GM12891 (cell line): ENCODE data around the gene RAB25.

ENCODE experiments used
- DNase-seq: peaks from one replicate; pipeline ENCODE4 v3.0.0; 2011; ENCODE audit warnings: low spot score; ENCODE audit not compliant: insufficient read length
- FAIRE-seq: peaks from 2 replicates; lab custom pipeline; 2011; peaks lifted over from hg19 to GRCh38; lab: Jason Lieb, UNC
- PAX5 ChIP-seq: IDR thresholded peaks from 2 replicates; pipeline ENCODE4 v1.6.1; 2011; ENCODE audit warnings: low read length, moderate library complexity, mild to moderate bottlenecking; ENCODE audit not compliant: insufficient read depth, severe bottlenecking
- POLR2A ChIP-seq: IDR thresholded peaks from 2 replicates; pipeline ENCODE4 v1.6.1; 2011; ENCODE audit warnings: low read depth, low read length, control low read depth
- POLR2AphosphoS5 ChIP-seq: IDR thresholded peaks from 2 replicates; pipeline ENCODE4 v1.6.1; 2011; ENCODE audit warnings: low read depth, low read length, control low read depth
- POU2F2 ChIP-seq: IDR thresholded peaks from 2 replicates; pipeline ENCODE4 v1.6.1; 2011; ENCODE audit warnings: low read depth, mild to moderate bottlenecking, control low read depth, low read length, moderate library complexity
- SPI1 ChIP-seq: IDR thresholded peaks from 2 replicates; pipeline ENCODE4 v1.6.1; 2011; ENCODE audit warnings: low read depth, low read length, control low read depth
- TAF1 ChIP-seq: IDR thresholded peaks from 2 replicates; pipeline ENCODE4 v1.6.1; 2011; ENCODE audit warnings: low read depth, low read length, control low read depth

The RAB25 gene

DNA sequence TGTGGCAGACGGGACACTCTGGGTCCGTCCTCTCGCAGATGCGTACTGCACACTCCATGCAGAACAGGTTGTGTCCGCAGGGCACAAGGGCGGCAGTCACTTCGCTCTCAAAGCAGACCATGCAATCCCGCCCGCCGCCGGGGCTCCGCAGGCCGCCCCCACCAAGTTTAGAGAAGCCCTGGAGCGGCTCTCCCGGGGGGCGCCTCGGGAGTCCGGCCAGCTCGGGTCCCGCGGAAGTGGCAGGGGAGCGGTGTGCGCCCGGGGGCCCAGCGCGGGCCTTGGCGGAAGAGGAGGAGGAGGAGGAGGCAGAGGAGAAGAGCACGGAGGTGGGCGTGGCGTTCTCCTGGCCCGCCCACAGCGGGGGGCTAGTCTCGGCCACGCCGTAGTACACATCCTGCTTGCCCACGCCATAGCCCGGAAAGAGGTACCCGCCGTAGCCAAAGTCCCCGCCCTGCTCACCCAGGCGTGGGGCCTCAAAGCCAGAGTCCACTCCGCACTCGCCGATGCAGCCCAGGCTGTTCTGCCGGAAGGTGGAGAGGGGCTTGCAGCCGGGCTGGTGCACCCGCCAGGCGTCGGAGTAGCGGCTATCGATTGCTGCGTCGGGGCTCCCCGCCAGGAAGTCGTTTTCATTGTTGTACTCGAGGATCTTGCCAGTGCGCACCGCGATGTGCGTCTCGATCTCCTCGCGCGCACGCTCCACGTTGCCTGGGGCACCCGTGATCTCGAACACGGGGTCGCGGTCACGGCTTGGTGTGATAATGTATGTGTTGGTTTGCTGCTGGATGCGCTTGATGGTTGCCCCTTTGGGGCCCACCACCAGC, 15.9 kb downstream of the RAB25 start:
- TF ChIP-seq POLR2AphosphoS5: no peak
- TF ChIP-seq SPI1: no peak
- TF ChIP-seq PAX5: no peak
- TF ChIP-seq TAF1: no peak
- no peak for TF ChIP-seq POU2F2
- TF ChIP-seq POLR2A: no peak
- FAIRE-seq: peak; percentile 50
- DNase-seq: peak; percentile 60

DNA sequence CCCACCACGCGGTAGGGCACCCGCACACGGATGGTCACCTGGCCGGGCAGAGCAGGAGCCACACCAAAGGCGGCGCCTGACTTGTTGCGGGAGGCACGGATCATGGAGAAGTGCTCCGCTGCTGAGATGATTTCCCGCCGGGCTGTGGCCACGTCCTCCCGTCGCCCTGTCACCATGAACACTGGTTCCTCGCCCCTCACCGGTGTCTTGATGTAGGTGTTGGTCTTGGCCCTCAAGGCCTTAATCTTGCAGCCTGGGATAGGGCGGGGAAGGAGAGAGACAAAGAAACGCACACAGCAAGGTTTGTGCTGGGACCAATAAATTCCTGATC, 16.4 kb downstream of the RAB25 start:
- no peak for FAIRE-seq
- no peak for TF ChIP-seq POLR2AphosphoS5
- TF ChIP-seq POU2F2: no peak
- TF ChIP-seq SPI1: no peak
- no peak for TF ChIP-seq TAF1
- no peak for DNase-seq

GRCh38 chr1:156078728-156079127, 17.8 kb downstream of the RAB25 start:
- FAIRE-seq (no peak), DNase-seq (no peak)
- TF ChIP-seq PAX5: no peak

DNA sequence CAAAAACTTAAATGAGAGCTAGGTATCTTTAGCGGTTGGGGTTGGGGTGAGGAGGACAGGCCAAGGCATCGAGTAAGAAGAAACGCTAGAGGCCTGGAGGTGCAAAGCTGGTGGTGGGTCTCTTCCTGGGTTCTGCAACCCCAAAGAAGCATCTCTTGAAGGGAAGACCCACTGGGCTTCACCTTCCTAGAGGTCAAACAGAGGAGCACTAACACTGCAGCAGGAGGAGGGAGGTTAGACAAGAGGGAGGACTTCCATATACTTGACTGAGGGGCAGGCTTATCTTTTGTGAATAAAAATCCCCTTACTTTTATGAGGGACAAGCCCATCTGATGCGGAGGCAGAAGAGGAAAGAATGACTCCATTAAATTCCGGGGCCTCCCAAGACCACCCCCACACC, 18.8 kb downstream of the RAB25 start:
- TF ChIP-seq POU2F2: no peak
- no peak for TF ChIP-seq SPI1
- TF ChIP-seq POLR2A: no peak
- no peak for TF ChIP-seq TAF1
- no peak for TF ChIP-seq PAX5
- TF ChIP-seq POLR2AphosphoS5: no peak
- FAIRE-seq: no peak

GRCh38 chr1:156080241-156080862, 19.4 kb downstream of the RAB25 start:
- DNase-seq (no peak), FAIRE-seq (no peak)
- TF ChIP-seq SPI1: no peak
- no peak for TF ChIP-seq POLR2AphosphoS5
- no peak for TF ChIP-seq POLR2A
- no peak for TF ChIP-seq PAX5
- TF ChIP-seq POU2F2: no peak
- no peak for TF ChIP-seq TAF1

More for the DNA sequence above, 18.8 kb downstream of the RAB25 start:
- no peak for DNase-seq

- no peak for DNase-seq
- TF ChIP-seq POU2F2: no peak
- no peak for TF ChIP-seq POLR2AphosphoS5
- TF ChIP-seq SPI1: no peak
- TF ChIP-seq TAF1: no peak
- no peak for TF ChIP-seq PAX5
- TF ChIP-seq POLR2A: no peak
- no peak for FAIRE-seq
Measured at GRCh38 chr1:156080863-156081179, 19.9 kb downstream of the RAB25 start.

DNA sequence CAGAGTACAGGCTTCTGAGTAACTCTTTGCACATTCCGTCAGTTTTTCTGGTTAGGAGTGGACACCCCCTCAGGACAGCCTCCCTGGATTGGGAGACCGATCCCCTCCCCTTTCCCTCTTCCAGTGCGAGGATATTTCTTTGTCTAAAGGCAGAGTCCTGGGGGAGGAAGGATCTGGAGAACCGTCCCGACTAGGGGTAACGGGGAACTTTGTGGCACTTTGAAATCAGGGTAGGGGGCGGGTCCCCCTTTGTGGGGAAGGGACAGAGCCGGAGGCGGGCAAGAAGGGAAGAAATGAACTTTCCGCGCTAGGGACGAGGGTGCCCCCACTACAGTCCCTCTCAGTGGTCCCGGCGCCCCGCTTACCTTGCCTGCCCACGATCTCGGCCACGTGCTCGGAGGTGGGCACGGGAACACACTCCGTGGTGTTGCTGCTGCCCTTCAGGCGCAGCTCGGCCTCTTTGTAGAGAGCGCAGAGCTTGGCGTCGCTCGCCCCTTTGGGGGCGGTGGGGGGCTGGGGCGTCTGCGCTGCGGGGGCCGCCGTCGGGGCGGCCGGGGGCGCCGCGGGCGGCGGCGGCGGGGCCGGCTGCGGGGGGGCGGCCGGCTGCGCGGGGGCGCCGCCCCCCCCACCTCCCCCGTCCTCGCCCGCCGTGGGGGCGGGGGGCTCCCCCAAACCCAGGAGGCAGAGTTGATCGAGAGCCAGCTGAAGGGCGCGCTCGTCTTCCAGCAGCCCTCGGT, 20.4 kb downstream of the RAB25 start:
- FAIRE-seq (no peak), DNase-seq (no peak)
- TF ChIP-seq POLR2AphosphoS5 (no peak), POLR2A (no peak), SPI1 (no peak), POU2F2 (no peak), PAX5 (no peak), TAF1 (no peak)

- FAIRE-seq (no peak), DNase-seq (no peak)
- TF ChIP-seq POLR2AphosphoS5: no peak
- no peak for TF ChIP-seq SPI1
- TF ChIP-seq POU2F2: no peak
- no peak for TF ChIP-seq TAF1
- no peak for TF ChIP-seq PAX5
- no peak for TF ChIP-seq POLR2A
Measured at GRCh38 chr1:156081917-156082308, 21.0 kb downstream of the RAB25 start.

DNA sequence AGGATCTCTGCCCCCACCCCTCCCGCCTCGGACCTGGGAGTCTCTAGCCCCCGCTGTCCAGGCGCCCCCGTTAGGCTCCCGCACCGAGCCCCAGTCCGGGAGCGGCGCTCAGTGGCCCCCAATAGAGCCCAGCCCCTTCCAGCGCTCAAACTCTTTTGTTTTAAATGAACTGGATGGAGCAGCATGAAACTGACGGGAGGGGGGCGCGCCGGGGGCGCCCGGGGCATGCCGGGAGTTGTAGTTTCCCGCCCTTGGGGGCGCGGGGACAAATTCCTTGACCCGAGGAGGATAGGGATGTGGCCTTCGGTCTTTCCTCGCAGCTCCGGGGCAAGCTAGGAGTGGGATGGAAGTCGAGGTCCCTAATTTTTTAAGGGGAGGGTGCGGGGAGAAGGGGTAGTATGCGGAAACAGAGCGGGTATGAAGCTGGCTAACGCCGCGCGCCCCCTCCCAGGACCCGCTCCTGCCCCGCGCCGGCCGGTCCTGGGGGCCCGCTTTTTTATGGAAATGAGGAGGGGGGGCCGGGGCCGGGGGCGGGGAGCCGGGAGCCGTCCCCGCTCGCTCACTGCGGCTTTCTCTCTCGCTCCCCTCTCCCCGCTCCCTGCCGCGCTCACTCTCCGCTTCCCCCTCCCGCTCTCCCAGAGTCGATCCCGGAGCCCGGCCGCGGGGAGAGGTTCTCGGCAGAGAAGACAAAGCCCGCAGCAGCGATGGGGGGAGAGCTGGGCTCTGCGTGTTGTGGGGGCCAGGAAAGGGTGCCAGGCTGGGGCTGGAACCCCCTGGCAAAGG, 21.5 kb downstream of the RAB25 start, which contains the start of gene MEX3A:
TSS of gene MEX3A (minus strand) at position 157 of the 783 bp plus-strand sequence. CDS start 467 bp downstream, outside the sequence.
- FAIRE-seq (no peak), DNase-seq (peak; percentile 85)

More for the DNA sequence above, 21.5 kb downstream of the RAB25 start, which contains the start of gene MEX3A:
- TF ChIP-seq SPI1 (no peak), POLR2AphosphoS5 (no peak), PAX5 (no peak), TAF1 (no peak), POU2F2 (no peak), POLR2A (no peak)
